Sigmoid colon (tissue), 7 donors: ENCODE data around the gene TNNC2. TPM values are rescaled to one million over a fixed set of nuclear protein-coding genes. Genes with fewer than 3 reads are reported as not detected.
"Not testable (repeated sequence)": the region's sequence is repeated elsewhere in the genome, so short reads cannot be mapped to it uniquely, and the experiment has no call there.

Experiments used
- DNase-seq: peaks from one replicate; pipeline ENCODE4 v3.0.0-alpha.2; 2019
- H3K27ac ChIP-seq, 4 donors: fragments of 200-600 bp; sonication (generic); one replicate each; pipeline ENCODE4 v1.5.1; 2016 to 2019; ENCODE audit warnings: mild to moderate bottlenecking in 1 of 4
- H3K27me3 ChIP-seq, 3 donors: fragments of 200-600 bp; sonication (generic); one replicate each; pipeline ENCODE4 v1.5.1; 2019; ENCODE audit warnings: mild to moderate bottlenecking in 1 of 3
- H3K36me3 ChIP-seq, 4 donors: fragments of 200-600 bp; sonication (generic); one replicate each; pipeline ENCODE4 v1.5.1; 2016 to 2019
- H3K4me1 ChIP-seq, 4 donors: fragments of 200-600 bp; sonication (generic); one replicate each; pipeline ENCODE4 v1.5.1; 2017 to 2019
- H3K4me3 ChIP-seq, 4 donors: fragments of 200-600 bp; sonication (generic); one replicate each; pipeline ENCODE4 v1.5.1; 2017 to 2019; ENCODE audit warnings: mild to moderate bottlenecking in 2 of 4, moderate library complexity in 1 of 4
- H3K9me3 ChIP-seq, 4 donors: fragments of 200-600 bp in 3 of 4; sonication (generic) in 3 of 4; one replicate each; pipeline versions ENCODE4 v1.5.1 to v1.6.1; 2013 to 2019
- EP300 ChIP-seq, 4 donors: sonication (generic); formaldehyde crosslinking; IDR thresholded peaks; one replicate each; pipeline ENCODE4 v1.6.1; 2017; ENCODE audit warnings: antibody characterized with exemption in 4 of 4
- POLR2A ChIP-seq, 2 donors: fragments of 450-650 bp; IDR thresholded peaks; one replicate each; pipeline ENCODE4 v1.6.1; 2016; ENCODE audit warnings: antibody characterized with exemption in 2 of 2, mild to moderate bottlenecking in 2 of 2, moderate library complexity in 2 of 2
- POLR2AphosphoS5 ChIP-seq, 4 donors: sonication (generic); formaldehyde crosslinking; IDR thresholded peaks; one replicate each; pipeline ENCODE4 v1.6.1; 2017; ENCODE audit warnings: antibody characterized with exemption in 4 of 4
- WGBS, 2 donors: extraction: QIAGEN DNeasy Blood & Tissue Kit; methylation state at CpG; one replicate each; pipeline ENCODE4 v1.1.7; 2013; 5-methylcytosine and 5-hydroxymethylcytosine counted together
- intact Hi-C: fragments of 100-400 bp; cut with DNase I; formaldehyde crosslinking; loops from one replicate; pipeline ENCODE4 v1.15.1; 2023
- polyA plus RNA-seq, 3 donors: library from polyadenylated mRNA; stranded (reverse); fragments of 200-250 nt; gene quantifications; one replicate each; pipeline ENCODE4 v1.2.3, GENCODE V29; 2013
- total RNA-seq, 4 donors: library from RNA; depleted of rRNA; stranded (reverse); fragments of >200 nt; gene quantifications; one replicate each; pipeline ENCODE4 v1.1.0, GENCODE V29; 2016
- TF ChIP-seq, protein P1 (sequence below), 4 experiments: fragments of 450-650 bp in 3 of 4; fragments of 200-600 bp in 1 of 4; IDR thresholded peaks; one replicate each; pipeline ENCODE4 v1.5.1; 2016 to 2019; ENCODE audit warnings: antibody characterized with exemption in 4 of 4, mild to moderate bottlenecking in 3 of 4, moderate library complexity in 2 of 4
- donor health status: healthy with polysubstance abuse.
- donor health status: Bipolar disorder and iron deficiency.
- donor health status: healthy.

The TNNC2 gene
- total RNA-seq, result 1 to 10 TPM in 1 of 4 donors, under 1 TPM in 1, not detected in 2; 0.95 to 1.6 TPM
- polyA plus RNA-seq, result 10 to 100 TPM in 2 of 3 donors, 1 to 10 TPM in 1; 2.9 to 15.6 (median 10.2) TPM

DNA sequence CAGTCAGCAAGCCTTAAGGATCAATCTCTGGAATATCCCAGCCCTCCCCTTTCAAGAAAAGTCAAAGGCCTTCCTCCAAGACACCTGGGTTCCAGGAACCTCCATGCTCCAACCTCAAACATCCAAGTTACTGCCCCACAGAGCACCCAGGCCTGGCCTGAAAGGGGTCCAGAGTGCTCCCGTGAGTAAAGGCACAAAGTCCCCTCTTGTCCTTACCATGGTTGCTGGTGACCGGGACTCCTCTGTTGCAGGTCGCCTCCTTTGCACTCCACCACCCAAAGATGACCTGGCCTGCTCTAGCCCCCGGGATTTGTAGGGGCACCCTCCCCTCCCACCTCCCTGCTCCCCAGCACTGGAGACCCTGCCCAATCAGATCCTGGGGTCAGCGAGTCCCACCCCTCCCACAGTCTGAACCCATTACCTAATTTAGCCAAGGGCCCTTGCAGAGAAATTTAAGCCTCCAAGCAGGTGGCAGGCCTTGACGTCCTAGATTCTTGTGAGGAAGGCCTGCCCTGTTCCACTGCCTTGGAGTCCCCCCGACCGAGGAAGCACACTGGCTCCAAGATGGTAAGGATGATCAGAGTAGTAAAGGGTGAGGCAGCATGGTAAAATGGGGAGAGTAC is at the start of gene TNNC2:
Gene TNNC2, minus strand, starts transcription at position 283 of the 623 bp plus-strand sequence. Its CDS starts 64 bp downstream, at position 219.
- Histone ChIP-seq H3K4me3 (no peak within 1 kb of the TSS), H3K9me3 (no peaks in the 10 kb centered on the region), H3K27ac (peak within 1 kb of the TSS; percentile 61 to 73 (median 64)), H3K36me3 (no peaks in the 10 kb centered on the region), H3K4me1 (peaks cover 0 to 41% (median 32%) of the 10 kb centered on the region in 4 donors), H3K27me3 (peaks cover 0 to 12% (median 0%) of the 10 kb centered on the region in 3 donors)
- no peak for TF ChIP-seq EP300 (IDR thresholded peaks at IDR 0.05)
- TF ChIP-seq POLR2AphosphoS5 (IDR thresholded peaks at IDR 0.05), result no peak
- TF ChIP-seq POLR2A (IDR thresholded peaks at IDR 0.05), result no peak
- TF ChIP-seq, protein P1, sequence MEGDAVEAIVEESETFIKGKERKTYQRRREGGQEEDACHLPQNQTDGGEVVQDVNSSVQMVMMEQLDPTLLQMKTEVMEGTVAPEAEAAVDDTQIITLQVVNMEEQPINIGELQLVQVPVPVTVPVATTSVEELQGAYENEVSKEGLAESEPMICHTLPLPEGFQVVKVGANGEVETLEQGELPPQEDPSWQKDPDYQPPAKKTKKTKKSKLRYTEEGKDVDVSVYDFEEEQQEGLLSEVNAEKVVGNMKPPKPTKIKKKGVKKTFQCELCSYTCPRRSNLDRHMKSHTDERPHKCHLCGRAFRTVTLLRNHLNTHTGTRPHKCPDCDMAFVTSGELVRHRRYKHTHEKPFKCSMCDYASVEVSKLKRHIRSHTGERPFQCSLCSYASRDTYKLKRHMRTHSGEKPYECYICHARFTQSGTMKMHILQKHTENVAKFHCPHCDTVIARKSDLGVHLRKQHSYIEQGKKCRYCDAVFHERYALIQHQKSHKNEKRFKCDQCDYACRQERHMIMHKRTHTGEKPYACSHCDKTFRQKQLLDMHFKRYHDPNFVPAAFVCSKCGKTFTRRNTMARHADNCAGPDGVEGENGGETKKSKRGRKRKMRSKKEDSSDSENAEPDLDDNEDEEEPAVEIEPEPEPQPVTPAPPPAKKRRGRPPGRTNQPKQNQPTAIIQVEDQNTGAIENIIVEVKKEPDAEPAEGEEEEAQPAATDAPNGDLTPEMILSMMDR (IDR thresholded peaks at IDR 0.05), result no peak
- intact Hi-C loops, result no loop called here
- DNase-seq, result no peak
- 91 to 92% methylated on average over 8 of the region's 8 CpGs for WGBS, 2 donors

DNA sequence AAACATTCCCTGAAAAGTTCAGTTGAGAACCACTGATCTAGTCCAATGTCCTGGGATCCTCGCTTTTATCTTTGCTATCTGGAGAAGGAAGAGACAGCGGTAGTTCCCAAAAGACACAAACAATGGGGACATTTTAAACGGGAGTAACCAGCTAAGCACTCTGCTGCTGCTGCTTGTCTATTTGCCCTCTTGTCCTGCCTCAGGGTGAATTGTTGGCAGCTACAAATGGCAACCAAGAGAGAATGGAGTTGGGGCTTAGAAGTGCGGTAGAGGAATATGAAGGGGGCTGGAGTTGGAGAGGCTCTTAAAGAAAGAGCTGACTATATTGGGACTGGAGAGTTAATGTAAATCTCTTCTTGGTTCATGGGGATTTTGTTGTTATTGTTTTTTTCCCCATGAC is 47.5 kb upstream of the TNNC2 start:
- DNase-seq, result no peak
- Histone ChIP-seq H3K4me1 (no peaks in the 10 kb centered on the region), H3K27me3 (no peaks in the 10 kb centered on the region), H3K9me3 (no peaks in the 10 kb centered on the region), H3K36me3 (peaks cover 0 to 24% (median 4%) of the 10 kb centered on the region in 4 donors), H3K27ac (no peak overlapping the region), H3K4me3 (no peak overlapping the region)
- no peak for TF ChIP-seq EP300 (IDR thresholded peaks at IDR 0.05)
- no peak for TF ChIP-seq POLR2A (IDR thresholded peaks at IDR 0.05)
- no peak for TF ChIP-seq POLR2AphosphoS5 (IDR thresholded peaks at IDR 0.05)
- TF ChIP-seq, protein P1 (IDR thresholded peaks at IDR 0.05), result no peak
- WGBS, 2 donors, result 83 to 90% methylated on average over 4 of the region's 4 CpGs
- intact Hi-C loops, result no loop called here

DNA sequence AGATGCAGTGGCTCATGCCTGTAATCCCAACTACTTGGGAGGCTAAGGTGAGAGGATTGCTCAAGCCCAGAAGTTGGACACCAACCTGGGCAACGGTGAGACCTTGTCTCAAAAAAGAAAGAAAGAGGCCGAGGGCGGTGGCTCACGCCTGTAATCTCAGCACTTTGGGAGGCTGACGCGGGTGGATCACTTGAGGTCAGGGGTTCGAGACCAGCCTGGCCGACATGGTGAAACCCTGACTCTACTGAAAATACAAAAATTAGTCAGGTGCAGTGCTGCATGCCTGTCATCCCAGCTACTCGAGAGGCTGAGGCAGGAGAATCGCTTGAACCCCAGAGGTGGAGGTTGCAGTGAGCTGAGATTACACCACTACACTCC is 47.0 kb upstream of the TNNC2 start:
- H3K27me3 ChIP-seq, intact Hi-C loops, H3K4me1 ChIP-seq, H3K9me3 ChIP-seq, H3K27ac ChIP-seq, H3K4me3 ChIP-seq: not testable (repeated sequence)
- H3K36me3 ChIP-seq, result peaks cover 0 to 24% (median 4%) of the 10 kb centered on the region in 4 donors
- WGBS, 2 donors, result 94% methylated on average over 10 of the region's 10 CpGs
- peak; percentile 8 for DNase-seq

DNA sequence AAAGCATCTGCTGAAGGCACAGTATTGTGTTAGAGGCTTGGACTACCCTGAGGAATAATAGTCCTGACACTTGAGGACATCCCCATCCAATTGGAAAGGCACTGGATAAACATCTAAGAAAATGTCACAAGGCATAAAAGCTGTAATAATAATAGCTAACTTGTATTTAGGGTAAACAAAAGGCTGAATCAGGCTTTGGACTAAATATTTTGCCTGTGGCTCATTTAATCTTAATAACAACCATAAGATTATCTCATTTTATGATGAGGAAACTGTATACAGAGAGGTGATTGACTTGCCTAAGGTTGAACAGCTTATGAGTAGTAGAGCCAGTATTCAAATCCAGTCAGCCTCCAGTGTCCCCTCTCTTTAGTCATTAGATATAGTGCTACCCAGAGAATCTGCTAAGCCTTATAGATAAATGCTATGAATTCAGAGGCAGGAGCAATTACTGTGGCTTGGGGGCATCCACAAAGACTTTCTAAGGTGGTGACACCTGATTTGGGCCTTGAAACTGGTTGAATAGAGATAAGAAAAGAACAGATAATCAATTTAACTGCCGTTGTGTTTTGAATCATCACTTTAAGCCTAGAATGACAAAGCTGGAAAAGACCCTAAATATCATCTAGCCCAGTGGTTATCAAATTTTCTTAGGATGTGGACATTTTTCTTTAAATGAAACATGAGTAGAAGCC is 46.4 kb upstream of the TNNC2 start:
- WGBS, 2 donors, result 66 to 81% methylated on average over 1 of the region's 1 CpG
- TF ChIP-seq POLR2A (IDR thresholded peaks at IDR 0.05) (no peak), EP300 (IDR thresholded peaks at IDR 0.05) (no peak), POLR2AphosphoS5 (IDR thresholded peaks at IDR 0.05) (no peak)
- TF ChIP-seq, protein P1 (IDR thresholded peaks at IDR 0.05), result no peak

DNA sequence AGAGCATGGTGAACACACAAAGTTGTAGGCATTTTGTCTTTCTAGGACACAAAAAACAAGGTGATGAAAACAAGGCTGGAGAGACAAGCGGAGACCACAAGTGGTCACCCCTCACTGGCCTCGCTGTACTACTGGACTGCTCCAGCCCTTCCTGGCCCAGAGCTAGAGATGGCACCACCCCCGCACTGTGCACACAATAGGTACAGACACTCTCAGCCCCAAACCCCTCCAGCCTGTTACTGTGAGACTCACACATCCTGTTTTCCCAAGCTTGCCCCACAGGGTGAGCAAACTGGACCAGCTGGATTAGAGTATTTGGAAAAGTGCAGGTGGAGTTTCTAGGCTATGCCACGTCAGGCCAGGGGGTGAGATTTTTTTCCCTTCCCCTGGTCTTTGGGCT is 45.5 kb upstream of the TNNC2 start:
- Histone ChIP-seq H3K9me3 (no peaks in the 10 kb centered on the region), H3K27me3 (no peaks in the 10 kb centered on the region)
- WGBS, 2 donors, result 92 to 94% methylated on average over 4 of the region's 4 CpGs

More for the DNA sequence above, 46.4 kb upstream of the TNNC2 start:
- Histone ChIP-seq H3K4me1 (no peaks in the 10 kb centered on the region), H3K27ac (no peak overlapping the region), H3K9me3 (no peaks in the 10 kb centered on the region), H3K4me3 (no peak overlapping the region), H3K36me3 (peaks cover 0 to 21% (median 4%) of the 10 kb centered on the region in 4 donors), H3K27me3 (no peaks in the 10 kb centered on the region)
- DNase-seq, result no peak
- intact Hi-C loops, result no loop called here

More for the DNA sequence above, 45.5 kb upstream of the TNNC2 start:
- intact Hi-C loops, result no loop called here
- Histone ChIP-seq H3K36me3 (peaks cover 0 to 11% (median 0%) of the 10 kb centered on the region in 4 donors), H3K4me1 (peaks cover 0 to 7% (median 3%) of the 10 kb centered on the region in 4 donors), H3K4me3 (no peak overlapping the region), H3K27ac (no peak overlapping the region)
- DNase-seq, result no peak
- TF ChIP-seq POLR2AphosphoS5 (IDR thresholded peaks at IDR 0.05) (no peak), POLR2A (IDR thresholded peaks at IDR 0.05) (no peak), EP300 (IDR thresholded peaks at IDR 0.05) (no peak)
- TF ChIP-seq, protein P1 (IDR thresholded peaks at IDR 0.05), result no peak
